Hepatocyte (in vitro differentiated cells): ENCODE measurements around the gene RASGRF1.

Source experiments
- EZH2 ChIP-seq: fragments of 200-600 bp; sonication (generic); IDR thresholded peaks from 2 replicates; pipeline ENCODE4 v1.6.1; 2016; ENCODE audit warnings: antibody characterized with exemption, mild to moderate bottlenecking, borderline replicate concordance
- EZH2phosphoT487 ChIP-seq: fragments of 200-600 bp; sonication (generic); IDR thresholded peaks from one replicate; pipeline ENCODE4 v1.6.1; 2018; ENCODE audit warnings: antibody characterized with exemption, mild to moderate bottlenecking, low read depth, moderate library complexity; ENCODE audit not compliant: unreplicated experiment, severe bottlenecking
- TF ChIP-seq, protein P1 (sequence below): fragments of 200-600 bp; sonication (generic); IDR thresholded peaks from 2 replicates; pipeline ENCODE4 v1.5.1; 2016; ENCODE audit warnings: antibody characterized with exemption, mild to moderate bottlenecking; ENCODE audit not compliant: poor library complexity

DNA sequence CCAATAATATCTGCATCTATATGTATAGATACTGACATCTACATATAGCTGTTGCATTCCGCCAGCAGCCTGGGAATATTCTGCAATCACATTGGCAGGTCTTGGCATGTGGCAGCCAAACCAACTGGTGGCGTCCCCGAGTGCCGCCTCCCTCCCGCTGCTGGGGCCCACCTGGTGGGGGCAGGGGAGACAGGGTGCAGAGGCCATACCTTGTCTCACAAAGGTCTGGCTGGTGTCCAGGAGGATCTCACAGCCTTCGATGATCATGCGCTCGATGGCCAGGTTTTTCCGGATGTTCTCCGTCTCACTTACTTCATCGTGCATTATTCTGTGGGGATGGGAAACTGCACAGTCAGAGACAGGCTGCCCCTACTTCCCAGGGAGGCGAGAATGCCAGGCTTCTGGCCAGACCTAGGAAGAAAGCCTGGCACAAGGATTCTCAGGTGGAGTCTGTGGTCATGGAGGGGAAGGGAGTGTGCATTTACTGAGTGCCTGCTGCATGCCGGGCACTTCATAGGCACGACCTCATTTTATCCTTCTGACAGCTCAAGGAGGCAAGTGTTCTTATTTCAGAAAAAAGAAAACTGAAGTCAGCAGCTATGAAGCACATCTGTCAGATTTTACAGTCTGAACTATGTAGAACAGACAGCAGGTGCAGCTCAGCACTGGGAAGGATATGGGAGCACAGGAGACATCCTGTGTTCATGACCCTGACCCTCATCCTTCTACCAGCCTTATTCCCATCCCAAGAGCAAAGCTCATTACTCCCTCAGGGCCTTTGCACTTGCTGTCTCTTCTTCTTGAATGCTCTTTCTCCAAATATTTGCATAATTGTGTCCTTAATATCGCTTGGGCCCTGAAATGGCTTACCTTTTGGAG is 62.8 kb downstream of the RASGRF1 start:
- TF ChIP-seq, protein P1, sequence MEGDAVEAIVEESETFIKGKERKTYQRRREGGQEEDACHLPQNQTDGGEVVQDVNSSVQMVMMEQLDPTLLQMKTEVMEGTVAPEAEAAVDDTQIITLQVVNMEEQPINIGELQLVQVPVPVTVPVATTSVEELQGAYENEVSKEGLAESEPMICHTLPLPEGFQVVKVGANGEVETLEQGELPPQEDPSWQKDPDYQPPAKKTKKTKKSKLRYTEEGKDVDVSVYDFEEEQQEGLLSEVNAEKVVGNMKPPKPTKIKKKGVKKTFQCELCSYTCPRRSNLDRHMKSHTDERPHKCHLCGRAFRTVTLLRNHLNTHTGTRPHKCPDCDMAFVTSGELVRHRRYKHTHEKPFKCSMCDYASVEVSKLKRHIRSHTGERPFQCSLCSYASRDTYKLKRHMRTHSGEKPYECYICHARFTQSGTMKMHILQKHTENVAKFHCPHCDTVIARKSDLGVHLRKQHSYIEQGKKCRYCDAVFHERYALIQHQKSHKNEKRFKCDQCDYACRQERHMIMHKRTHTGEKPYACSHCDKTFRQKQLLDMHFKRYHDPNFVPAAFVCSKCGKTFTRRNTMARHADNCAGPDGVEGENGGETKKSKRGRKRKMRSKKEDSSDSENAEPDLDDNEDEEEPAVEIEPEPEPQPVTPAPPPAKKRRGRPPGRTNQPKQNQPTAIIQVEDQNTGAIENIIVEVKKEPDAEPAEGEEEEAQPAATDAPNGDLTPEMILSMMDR = no peak
- TF ChIP-seq EZH2 (no peak), EZH2phosphoT487 (no peak)
